GM18519 (cell line): ENCODE data around the gene MRPL50.

Experiments used
- ATAC-seq: cut with Tn5 transposase; IDR thresholded peaks from one replicate; pipeline ENCODE4 v1.9.1; 2021; ENCODE audit warnings: mild to moderate bottlenecking, moderate library complexity; ENCODE audit not compliant: unreplicated experiment, low FRiP score

Gene MRPL50

GRCh38 chr9:101350285-101350684, 48.1 kb downstream of the MRPL50 start:
- ATAC-seq, result no peak

- ATAC-seq, result no peak
Observed at GRCh38 chr9:101342595-101342994, 55.8 kb downstream of the MRPL50 start.

- ATAC-seq, result no peak
Observed at GRCh38 chr9:101341958-101342357, 56.5 kb downstream of the MRPL50 start.
